OCI-LY1 (cell line): Measurements from ENCODE around the gene SENP1.
"Not testable (repeated sequence)": the region's sequence is repeated elsewhere in the genome, so short reads cannot be mapped to it uniquely, and the experiment has no call there.

Experiments
- CTCF ChIP-seq: fragments of 200-600 bp; sonication (generic), shearing (Covaris generic); IDR thresholded peaks from 2 replicates; pipeline ENCODE4 v1.5.1; 2017; ENCODE audit warnings: mild to moderate bottlenecking, antibody characterized with exemption, low read length, moderate library complexity, mixed read lengths
- EZH2 ChIP-seq: fragments of 200-600 bp; sonication (generic), shearing (Covaris generic); IDR thresholded peaks from 2 replicates; pipeline ENCODE4 v1.8.0; 2017; ENCODE audit warnings: borderline replicate concordance, mixed run types, mild to moderate bottlenecking, antibody characterized with exemption, low read length, moderate library complexity, mixed read lengths

GRCh38 chr12:48111312-48111693 lies 5.4 kb upstream of the SENP1 start:
- TF ChIP-seq CTCF, EZH2: not testable (repeated sequence)
